K562 (cell line): ENCODE measurements around the gene CELSR1.

Source experiments
- CCAR2 ChIP-seq: fragments of 200-400 bp; formaldehyde crosslinking; IDR thresholded peaks from 2 replicates; pipeline ENCODE4 v1.6.1; 2017; ENCODE audit warnings: mild to moderate bottlenecking, low read depth, low read length
- ILK ChIP-seq: fragments of 450-650 bp; IDR thresholded peaks from 2 replicates; pipeline ENCODE4 v1.6.1; 2016; ENCODE audit warnings: missing genetic modification characterization, low read depth, mild to moderate bottlenecking, missing compliant biosample characterization, moderate library complexity, borderline replicate concordance
- LEF1 ChIP-seq: fragments of 450-650 bp; IDR thresholded peaks from 2 replicates; pipeline ENCODE4 v1.6.1; 2016; ENCODE audit warnings: mild to moderate bottlenecking
- RBM17 ChIP-seq: fragments of 200-400 bp; formaldehyde crosslinking; IDR thresholded peaks from 2 replicates; pipeline ENCODE4 v1.6.1; 2017; ENCODE audit warnings: low read depth, mild to moderate bottlenecking, low read length, borderline replicate concordance
- TAF15 ChIP-seq: fragments of 200-400 bp; formaldehyde crosslinking; IDR thresholded peaks from 2 replicates; pipeline ENCODE4 v1.6.1; 2017; ENCODE audit warnings: mild to moderate bottlenecking, low read depth, low read length, moderate library complexity
- TF ChIP-seq, protein P1 (sequence below): fragments of 250-450 bp; sonication (Bioruptor Pico); IDR thresholded peaks from 2 replicates; pipeline ENCODE4 v1.8.0; 2021; ENCODE audit warnings: mild to moderate bottlenecking, moderate library complexity

DNA sequence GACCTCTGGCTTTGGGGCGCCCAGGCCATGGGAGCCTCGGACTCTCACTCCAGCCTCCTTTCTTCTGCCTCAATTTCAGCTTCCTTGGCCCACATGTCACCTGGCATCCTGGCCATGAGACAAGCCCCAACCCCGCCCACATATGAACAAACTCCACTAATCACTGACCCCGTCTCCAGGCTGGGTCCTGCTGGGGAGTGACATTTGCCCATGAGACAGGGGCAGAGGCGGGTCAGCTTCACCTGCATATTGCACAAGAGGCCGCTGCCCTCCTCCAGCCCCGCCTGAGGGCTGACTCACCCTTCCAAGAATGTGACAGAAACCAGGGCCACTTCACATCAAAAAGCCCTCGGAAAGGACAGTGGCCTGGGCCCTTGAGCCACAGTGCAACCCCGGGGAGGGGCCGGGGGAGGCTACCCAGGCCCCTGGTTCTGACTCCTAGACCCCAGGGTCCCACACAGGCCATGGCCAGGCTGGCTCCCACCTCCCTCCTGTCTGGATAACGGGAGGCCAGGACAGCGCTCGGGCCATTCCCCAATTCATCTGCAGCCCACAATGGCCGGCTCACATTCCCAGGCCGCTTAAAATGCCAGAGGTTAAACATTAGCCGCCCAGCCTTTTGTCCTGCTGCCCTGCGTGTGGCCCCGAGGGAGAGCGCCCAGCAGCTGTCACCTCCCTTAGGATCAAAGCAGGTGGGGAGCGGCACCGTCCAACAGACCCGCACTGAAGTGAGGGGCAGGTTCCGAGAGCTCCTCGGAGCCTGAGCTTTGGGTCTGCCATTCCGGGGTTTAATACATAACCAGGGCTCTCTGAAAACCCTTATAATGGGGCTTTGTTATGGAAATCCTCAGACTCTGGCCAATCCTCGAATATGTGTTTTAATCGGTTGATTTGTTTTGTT lies 159.6 kb downstream of the CELSR1 start:
- TF ChIP-seq RBM17 (no peak), CCAR2 (no peak), LEF1 (no peak), ILK (tag) (no peak), TAF15 (no peak)
- TF ChIP-seq, protein P1, sequence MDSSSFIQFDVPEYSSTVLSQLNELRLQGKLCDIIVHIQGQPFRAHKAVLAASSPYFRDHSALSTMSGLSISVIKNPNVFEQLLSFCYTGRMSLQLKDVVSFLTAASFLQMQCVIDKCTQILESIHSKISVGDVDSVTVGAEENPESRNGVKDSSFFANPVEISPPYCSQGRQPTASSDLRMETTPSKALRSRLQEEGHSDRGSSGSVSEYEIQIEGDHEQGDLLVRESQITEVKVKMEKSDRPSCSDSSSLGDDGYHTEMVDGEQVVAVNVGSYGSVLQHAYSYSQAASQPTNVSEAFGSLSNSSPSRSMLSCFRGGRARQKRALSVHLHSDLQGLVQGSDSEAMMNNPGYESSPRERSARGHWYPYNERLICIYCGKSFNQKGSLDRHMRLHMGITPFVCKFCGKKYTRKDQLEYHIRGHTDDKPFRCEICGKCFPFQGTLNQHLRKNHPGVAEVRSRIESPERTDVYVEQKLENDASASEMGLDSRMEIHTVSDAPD: no peak
